GM19240 (cell line): ENCODE results near the gene AUNIP.

Experiments
- DNase-seq: peaks from one replicate; pipeline ENCODE4 v3.0.0; 2011; ENCODE audit warnings: low spot score; ENCODE audit not compliant: insufficient read length

Gene AUNIP

DNA sequence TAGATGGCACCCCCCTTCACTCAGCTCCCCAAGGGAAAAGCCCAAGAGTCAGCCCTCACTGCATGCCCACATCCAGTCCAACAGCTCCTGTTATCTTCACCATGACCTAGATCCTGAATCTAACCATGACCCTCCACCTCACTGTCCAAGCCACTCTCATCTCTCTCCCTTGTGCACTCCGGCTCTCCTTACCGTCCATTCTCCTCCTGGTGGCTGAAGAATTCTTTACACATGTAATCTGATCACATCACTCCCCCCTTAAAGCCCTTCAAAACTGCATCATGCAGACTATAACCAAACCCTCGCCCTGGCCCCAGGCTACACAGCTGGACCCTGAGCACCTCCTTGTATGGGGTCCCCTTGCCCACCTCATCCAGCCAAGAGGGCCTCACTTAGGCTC lies 30.2 kb upstream of the AUNIP start:
- DNase-seq, result no peak

DNA sequence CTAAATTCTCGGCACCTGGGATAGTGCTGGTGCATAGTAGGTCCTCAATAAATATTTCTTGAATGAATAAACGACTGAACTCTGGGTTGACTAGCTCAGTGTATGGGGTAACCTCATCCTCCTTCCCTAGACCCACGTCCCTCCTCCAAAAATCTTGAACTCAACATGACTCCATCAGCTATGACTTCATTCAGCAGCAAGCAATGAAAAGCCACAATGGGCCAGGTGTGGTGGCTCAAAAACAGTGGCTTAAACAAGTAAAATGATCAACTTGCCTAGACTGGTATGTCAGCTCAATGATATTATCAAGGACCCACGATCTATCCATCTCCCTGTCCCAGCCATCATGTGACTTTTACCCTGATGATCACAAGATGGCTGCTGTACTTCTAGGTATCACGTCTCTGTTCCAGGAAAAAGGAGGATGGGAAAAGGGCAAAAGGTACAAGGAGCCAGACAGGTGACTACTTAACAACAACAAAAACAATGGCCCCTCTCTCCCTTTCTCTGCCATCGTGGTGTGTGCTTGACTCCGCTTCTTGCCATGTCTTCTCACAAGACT lies 29.2 kb upstream of the AUNIP start:
- no peak for DNase-seq

DNA sequence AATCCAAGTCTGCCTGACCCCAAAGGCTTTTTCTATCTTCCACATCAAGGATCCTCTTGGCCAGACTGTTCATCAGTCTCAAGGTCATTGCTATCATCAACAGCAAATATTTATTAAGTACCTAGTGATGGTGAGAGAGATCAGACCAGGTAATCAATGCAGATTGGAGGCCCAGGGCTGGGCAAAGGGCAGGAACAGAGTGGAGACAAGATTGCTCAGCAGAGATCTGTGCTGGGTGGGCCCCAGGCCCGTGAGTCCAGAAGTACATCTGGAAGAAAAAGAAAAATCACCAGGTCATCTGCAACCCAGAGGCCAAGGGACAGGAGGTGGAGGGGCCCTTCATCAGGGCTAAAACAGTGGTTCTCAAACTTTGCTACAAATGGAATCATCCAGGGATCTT lies 26.3 kb upstream of the AUNIP start:
- no peak for DNase-seq

GRCh38 chr1:25881266-25881665 lies 22.0 kb upstream of the AUNIP start:
- no peak for DNase-seq

DNA sequence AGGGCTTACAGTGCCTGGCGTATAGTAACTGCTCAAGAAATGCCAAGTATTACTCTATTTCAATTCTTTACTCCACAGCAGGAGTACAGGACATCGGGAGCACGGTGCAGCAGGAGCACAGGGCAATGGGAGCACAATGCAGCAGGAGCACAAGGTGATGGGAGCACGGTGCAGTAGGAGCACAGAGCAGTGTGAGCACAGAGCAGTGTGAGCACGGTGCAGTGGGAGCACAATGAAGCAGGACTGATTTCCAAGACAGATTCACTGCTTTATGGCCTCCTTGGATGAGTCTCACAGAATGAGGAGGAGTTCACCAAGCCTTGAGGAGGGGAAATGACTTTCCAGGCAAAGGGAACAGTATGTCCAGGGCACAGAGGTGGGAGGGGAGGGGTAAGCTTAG lies 21.3 kb upstream of the AUNIP start:
- DNase-seq, result no peak

DNA sequence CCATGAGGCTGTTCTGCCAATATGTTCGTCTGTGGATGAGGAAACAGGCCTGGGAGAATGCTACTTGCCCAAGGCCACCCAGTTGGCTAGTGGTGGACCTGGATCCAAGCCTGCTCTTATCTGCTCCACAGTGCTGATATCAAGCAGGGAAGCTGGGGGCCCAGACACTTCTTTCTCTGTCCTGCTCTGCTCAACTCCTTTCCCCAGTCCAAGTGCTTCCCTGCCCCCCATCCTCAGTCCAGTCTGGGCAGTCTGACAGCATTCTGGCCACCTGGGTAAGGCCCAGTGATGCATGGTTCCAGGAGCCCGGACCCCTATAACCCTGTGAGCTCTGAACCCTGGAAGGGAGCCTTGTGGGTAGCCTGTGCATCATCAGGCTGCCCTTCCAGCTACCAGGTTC lies 20.4 kb upstream of the AUNIP start:
- DNase-seq, result no peak

GRCh38 chr1:25878690-25879089 lies 19.4 kb upstream of the AUNIP start:
- DNase-seq, result no peak

- no peak for DNase-seq
Measured at GRCh38 chr1:25877155-25877554, 17.9 kb upstream of the AUNIP start.

GRCh38 chr1:25876693-25877077 lies 17.4 kb upstream of the AUNIP start:
- no peak for DNase-seq

DNA sequence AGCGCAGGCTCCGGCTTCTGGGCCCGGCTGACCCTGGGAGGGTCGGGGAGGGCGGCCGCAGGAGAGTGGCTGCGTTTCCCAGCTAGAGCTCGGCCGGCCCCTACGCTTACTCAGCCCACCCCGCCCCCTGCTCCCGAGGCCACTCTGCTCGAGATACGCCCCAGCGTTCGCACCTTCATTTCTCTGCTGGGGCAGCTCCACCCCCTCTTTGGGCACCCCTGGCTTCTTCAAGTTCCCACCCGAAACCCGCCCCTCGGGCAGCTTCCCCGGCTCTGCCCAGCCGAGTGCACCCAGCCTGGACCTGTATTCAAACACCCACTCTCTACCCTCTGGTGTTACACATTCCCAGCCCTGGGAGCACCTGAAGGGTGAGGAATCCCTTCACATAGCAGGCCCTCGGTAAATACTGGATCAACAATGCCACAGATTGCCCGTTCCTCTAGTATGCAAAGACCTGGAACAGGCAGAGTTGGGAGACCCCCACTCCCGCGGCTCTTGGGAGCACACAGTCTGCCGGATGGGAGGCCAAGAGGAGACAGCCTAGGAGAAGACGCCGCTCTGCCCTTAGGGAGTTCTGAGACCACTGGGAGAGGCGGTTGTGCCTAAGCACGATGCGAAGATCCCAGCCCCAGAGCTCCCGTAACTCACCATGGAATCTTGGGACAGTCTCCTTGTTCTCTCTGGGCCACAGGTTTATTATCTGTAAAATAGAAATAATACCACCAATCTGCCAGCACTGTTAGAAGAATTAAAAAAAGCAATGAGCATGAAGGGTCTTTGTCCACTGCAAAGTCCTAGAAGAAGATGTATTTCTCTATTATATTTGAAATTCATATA lies 16.8 kb upstream of the AUNIP start:
- no peak for DNase-seq

GRCh38 chr1:25875154-25875855 lies 16.0 kb upstream of the AUNIP start, which contains the start of gene PAQR7:
Gene PAQR7 (minus strand): TSS chr1:25875708. CDS start chr1:25863839, 11,869 bp downstream.
- peak; percentile 53 for DNase-seq

- DNase-seq, result no peak
Measured at GRCh38 chr1:25874635-25875153, 15.4 kb upstream of the AUNIP start.

DNA sequence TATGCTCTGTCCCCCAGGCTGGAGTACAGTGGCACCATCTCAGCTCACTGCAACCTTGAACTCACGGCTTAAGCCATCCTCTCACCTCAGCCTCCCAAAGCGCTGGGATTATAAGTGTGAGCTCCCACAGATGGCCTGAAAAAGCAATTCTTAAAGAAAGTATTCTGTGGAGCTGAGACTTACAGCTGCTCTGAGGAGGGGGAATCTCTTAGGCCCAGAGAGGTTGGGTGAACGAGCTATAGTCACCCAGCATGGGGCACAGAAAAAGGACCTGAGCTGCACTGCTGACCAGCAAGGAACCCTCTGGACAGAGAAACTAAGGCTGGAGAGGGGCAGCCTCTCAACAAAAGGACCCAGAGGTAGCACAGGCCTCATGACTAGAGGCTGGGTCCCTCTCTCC lies 15.0 kb upstream of the AUNIP start:
- DNase-seq, result no peak

GRCh38 chr1:25873120-25873519 lies 13.9 kb upstream of the AUNIP start:
- DNase-seq, result no peak

DNA sequence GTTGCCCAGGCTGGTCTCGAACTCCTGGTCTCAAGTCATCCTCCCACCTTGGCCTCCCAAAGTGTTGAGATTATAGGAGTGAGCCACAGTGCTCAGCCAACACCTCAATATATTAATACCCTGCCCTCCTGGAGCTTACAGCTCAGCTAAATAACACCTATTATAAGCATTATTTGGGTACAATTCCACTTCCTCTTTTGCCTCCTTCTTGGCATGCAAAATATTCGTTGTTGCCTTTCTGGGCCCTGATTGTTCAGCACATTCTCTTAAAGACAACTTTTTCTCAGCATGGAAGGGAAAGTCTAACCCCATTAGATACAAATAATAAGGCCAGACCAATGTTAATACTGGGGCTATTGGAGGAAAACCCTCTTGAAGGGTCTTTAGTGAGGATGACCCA lies 13.5 kb upstream of the AUNIP start:
- no peak for DNase-seq

- DNase-seq, result no peak
Measured at GRCh38 chr1:25871704-25872494, 12.6 kb upstream of the AUNIP start.

DNA sequence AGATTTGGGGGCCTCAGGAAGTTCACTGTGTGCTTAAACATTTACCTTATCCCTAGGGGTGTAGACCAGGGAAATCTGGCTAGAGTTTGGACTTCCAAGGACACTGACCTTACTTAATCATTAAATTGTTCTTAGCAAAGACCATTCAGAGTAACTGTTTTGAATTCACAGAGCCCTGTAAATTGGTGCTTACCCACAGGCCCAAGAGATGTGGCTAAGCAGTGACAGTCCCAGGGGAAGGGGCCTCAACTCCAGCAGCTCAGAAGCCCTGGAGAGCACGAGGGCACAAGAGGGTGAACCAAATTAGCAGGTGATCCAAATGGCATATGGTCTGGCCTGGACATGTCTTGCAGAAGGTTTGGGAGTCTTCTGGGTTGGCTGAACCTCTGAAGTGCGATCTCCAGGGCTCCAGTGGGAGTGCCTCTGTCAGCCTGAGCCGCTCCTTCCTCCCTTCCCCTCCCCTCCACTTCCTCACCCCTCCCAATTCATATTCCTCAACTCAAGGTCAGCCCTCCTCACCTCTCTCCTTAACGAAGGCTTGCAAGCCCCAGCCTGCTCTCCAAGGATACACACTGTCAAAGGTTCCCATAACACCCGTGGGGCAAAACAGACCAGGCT lies 11.9 kb upstream of the AUNIP start:
- DNase-seq, result no peak

GRCh38 chr1:25870614-25871013 lies 11.4 kb upstream of the AUNIP start:
- no peak for DNase-seq

GRCh38 chr1:25869909-25870606 lies 10.8 kb upstream of the AUNIP start:
- DNase-seq, result no peak

GRCh38 chr1:25867210-25867991 lies 8.1 kb upstream of the AUNIP start:
- no peak for DNase-seq
